Mesendoderm (in vitro differentiated cells): ENCODE results near the gene SAMD5. TPM values are rescaled to one million over a fixed set of nuclear protein-coding genes. Genes with fewer than 3 reads are reported as not detected.

Source experiments
- DNase-seq: peaks from one replicate; pipeline ENCODE4 v3.0.0; 2013
- H2AK5ac ChIP-seq: 2 replicates; pipeline ENCODE4 v1.6.1; 2013; ENCODE audit warnings: low read length, inconsistent platforms
- H2BK120ac ChIP-seq: 2 replicates; pipeline ENCODE4 v1.6.1; 2013; ENCODE audit warnings: low read depth, mild to moderate bottlenecking, low read length, moderate library complexity, mixed read lengths
- H2BK15ac ChIP-seq: replicated peaks from 2 replicates; pipeline ENCODE4 v1.6.1; 2013; ENCODE audit warnings: low read depth, mild to moderate bottlenecking, moderate library complexity
- H2BK5ac ChIP-seq: 2 replicates; pipeline ENCODE4 v1.6.1; 2013; ENCODE audit warnings: low read length, inconsistent platforms
- H3K18ac ChIP-seq: 2 replicates; pipeline ENCODE4 v1.6.1; 2013; ENCODE audit warnings: mild to moderate bottlenecking, low read length, mixed read lengths
- H3K23ac ChIP-seq: one replicate; pipeline ENCODE4 v1.6.1; 2013; ENCODE audit warnings: low read length
- H3K27ac ChIP-seq: 2 replicates; pipeline ENCODE4 v1.5.1; 2013; ENCODE audit warnings: low read depth, mild to moderate bottlenecking, inconsistent platforms, low read length, moderate library complexity
- H3K27me3 ChIP-seq: 2 replicates; pipeline ENCODE4 v1.6.1; 2013; ENCODE audit warnings: low read length, control low read depth, mild to moderate bottlenecking, inconsistent platforms; ENCODE audit not compliant: insufficient read depth, poor library complexity
- H3K36me3 ChIP-seq: 2 replicates; pipeline ENCODE4 v1.6.1; 2013; ENCODE audit warnings: low read length, inconsistent platforms; ENCODE audit not compliant: control insufficient read depth, insufficient read depth
- H3K4ac ChIP-seq: one replicate; pipeline ENCODE4 v1.6.1; 2013; ENCODE audit warnings: low read depth, mild to moderate bottlenecking, low read length, moderate library complexity
- H3K4me1 ChIP-seq: 2 replicates; pipeline ENCODE4 v1.6.1; 2013; ENCODE audit warnings: low read depth, low read length, inconsistent platforms; ENCODE audit not compliant: control insufficient read depth
- H3K4me2 ChIP-seq: 2 replicates; pipeline ENCODE4 v1.6.1; 2013; ENCODE audit warnings: low read length
- H3K4me3 ChIP-seq: 2 replicates; pipeline ENCODE4 v1.5.1; 2013; ENCODE audit warnings: mild to moderate bottlenecking, low read length
- H3K56ac ChIP-seq: one replicate; pipeline ENCODE4 v1.6.1; 2013; ENCODE audit warnings: low read length
- H3K79me1 ChIP-seq: 2 replicates; pipeline ENCODE4 v1.6.1; 2013; ENCODE audit warnings: low read length, inconsistent platforms
- H3K79me2 ChIP-seq: 2 replicates; pipeline ENCODE4 v1.6.1; 2013; ENCODE audit warnings: mild to moderate bottlenecking, low read length; ENCODE audit not compliant: control insufficient read depth, insufficient read depth
- H3K9ac ChIP-seq: 2 replicates; pipeline ENCODE4 v1.6.1; 2013; ENCODE audit warnings: low read length, inconsistent platforms
- H4K5ac ChIP-seq: one replicate; pipeline ENCODE4 v1.6.1; 2013; ENCODE audit warnings: low read length
- H4K8ac ChIP-seq: one replicate; pipeline ENCODE4 v1.6.1; 2013; ENCODE audit warnings: low read depth, mild to moderate bottlenecking, control low read depth, low read length, moderate library complexity
- WGBS: extraction: QIAGEN DNeasy Blood & Tissue Kit; methylation state at CpG from one replicate; pipeline ENCODE4 v1.1.7; 2013; ENCODE audit warnings: low lambda C conversion rate, missing lambda C conversion rate; ENCODE audit not compliant: insufficient coverage; ENCODE audit errors: extremely low coverage; 5-methylcytosine and 5-hydroxymethylcytosine counted together
- polyA plus RNA-seq, 2 experiments: library from polyadenylated mRNA; stranded (reverse); fragments of 200-250 nt; gene quantifications; one replicate each; pipeline ENCODE4 v1.2.3, GENCODE V29; 2013

The SAMD5 gene
- polyA plus RNA-seq (2013, experiment 1 of 2), result 0.13 TPM
- polyA plus RNA-seq (2013, experiment 2 of 2), result 0.11 TPM

DNA sequence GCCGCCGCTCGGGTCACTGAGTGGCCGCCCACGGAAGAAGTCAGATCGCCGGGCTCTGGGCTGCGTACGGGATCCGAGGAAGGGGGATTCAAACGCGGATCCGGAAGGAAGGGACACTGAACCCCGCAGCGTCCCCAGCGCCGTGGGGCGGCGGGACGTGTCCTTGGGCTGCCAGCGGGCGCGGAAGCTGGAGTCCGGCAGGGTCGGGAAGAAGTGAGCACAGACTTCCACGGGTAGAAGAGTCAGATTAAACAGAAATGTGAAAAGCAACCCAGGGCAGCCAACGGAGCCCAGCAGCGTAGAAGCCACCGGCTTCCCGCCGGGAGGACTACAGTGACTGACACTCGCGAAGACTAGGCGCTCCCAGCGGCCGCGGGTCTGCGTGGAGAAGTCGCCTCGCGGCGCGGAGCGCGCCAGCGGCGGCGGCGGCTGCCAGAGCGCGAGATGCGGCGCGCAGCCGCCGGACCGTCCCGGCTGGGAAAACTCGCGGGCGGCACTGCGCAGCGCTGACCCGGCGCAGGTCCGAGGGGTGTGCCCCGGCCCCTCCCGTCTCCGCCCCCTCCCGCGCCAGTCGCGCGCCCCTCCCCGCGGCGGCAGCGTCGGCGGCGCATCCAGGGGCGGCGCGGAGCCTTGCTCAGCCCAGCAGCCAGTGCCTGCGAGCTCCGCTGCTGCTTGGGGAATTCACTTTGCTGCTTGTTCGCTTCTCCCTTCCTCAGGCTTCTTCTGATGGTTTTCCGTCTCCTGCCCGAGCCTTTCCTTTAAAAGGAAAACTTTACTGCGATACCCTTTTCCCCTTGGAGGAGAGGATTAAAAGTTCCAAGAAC, at the start of gene SAMD5:
SAMD5 (plus strand) TSS at position 649 of the 824 bp plus-strand sequence. CDS start 239 bp downstream, outside the sequence.
- H3K27ac ChIP-seq, result no peak within 1 kb of the TSS
- H2BK15ac ChIP-seq, result no peak within 1 kb of the TSS

DNA sequence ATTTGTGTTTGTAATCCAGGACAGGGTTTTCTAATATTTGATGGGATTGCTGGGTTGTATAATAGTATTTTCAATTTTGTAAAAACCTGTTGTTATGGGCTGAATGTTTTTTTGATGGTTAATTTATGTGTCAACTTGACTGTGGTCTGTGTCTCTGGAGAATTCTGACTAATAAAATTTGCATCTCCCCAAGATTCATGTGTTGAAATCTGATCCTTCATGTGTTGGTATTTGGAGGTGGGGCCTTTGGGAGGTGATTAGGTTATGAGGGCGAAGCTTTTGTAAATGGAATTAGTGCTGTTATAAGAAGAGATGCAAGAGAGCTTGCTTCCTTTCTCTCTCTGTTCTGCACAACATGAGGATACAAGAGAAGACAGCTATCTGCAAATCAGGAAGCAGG, 48.7 kb upstream of the SAMD5 start:
- H3K27me3 ChIP-seq, result no peaks in the 10 kb centered on the region
- no peak overlapping the region for H3K18ac ChIP-seq
- no peak overlapping the region for H3K27ac ChIP-seq
- no peaks in the 10 kb centered on the region for H3K79me2 ChIP-seq
- H3K4me1 ChIP-seq, result peaks cover 1% of the 10 kb centered on the region
- no peak overlapping the region for H2AK5ac ChIP-seq
- no peaks in the 10 kb centered on the region for H3K36me3 ChIP-seq
- H3K9ac ChIP-seq, result no peak overlapping the region
- no peak overlapping the region for H2BK15ac ChIP-seq
- no peak overlapping the region for H3K4me2 ChIP-seq
- no peak overlapping the region for H3K56ac ChIP-seq
- H2BK120ac ChIP-seq, result no peak overlapping the region
- H2BK5ac ChIP-seq, result no peak overlapping the region
- no peak overlapping the region for H3K4ac ChIP-seq
- no peak overlapping the region for H4K8ac ChIP-seq
- WGBS, result no CpG with 5 or more reads among the region's 1 CpG
- H3K79me1 ChIP-seq, result no peaks in the 10 kb centered on the region
- H3K23ac ChIP-seq, result no peak overlapping the region
- no peak for DNase-seq
- no peak overlapping the region for H4K5ac ChIP-seq
- no peak overlapping the region for H3K4me3 ChIP-seq

More for the DNA sequence above, at the start of gene SAMD5:
- H3K9ac ChIP-seq, result peak within 1 kb of the TSS; percentile 66
- H3K4me1 ChIP-seq, result peaks cover 3% of the 10 kb centered on the region
- H3K4me3 ChIP-seq, result peak within 1 kb of the TSS; percentile 40
- H4K5ac ChIP-seq, result no peak within 1 kb of the TSS
- peak; percentile 79 for DNase-seq
- H4K8ac ChIP-seq, result no peak within 1 kb of the TSS
- H2AK5ac ChIP-seq, result no peak within 1 kb of the TSS
- peak within 1 kb of the TSS; percentile 89 for H3K4me2 ChIP-seq
- H3K36me3 ChIP-seq, result no peaks in the 10 kb centered on the region
- H3K56ac ChIP-seq, result peak within 1 kb of the TSS; percentile 80
- H3K79me1 ChIP-seq, result no peaks in the 10 kb centered on the region
- peaks cover 31% of the 10 kb centered on the region for H3K27me3 ChIP-seq
- no peak within 1 kb of the TSS for H3K4ac ChIP-seq
- WGBS, result no CpG with 5 or more reads among the region's 90 CpGs
- peak within 1 kb of the TSS; percentile 60 for H3K18ac ChIP-seq
- H2BK120ac ChIP-seq, result no peak within 1 kb of the TSS
- no peak within 1 kb of the TSS for H3K23ac ChIP-seq
- H2BK5ac ChIP-seq, result no peak within 1 kb of the TSS
- H3K79me2 ChIP-seq, result no peaks in the 10 kb centered on the region

DNA sequence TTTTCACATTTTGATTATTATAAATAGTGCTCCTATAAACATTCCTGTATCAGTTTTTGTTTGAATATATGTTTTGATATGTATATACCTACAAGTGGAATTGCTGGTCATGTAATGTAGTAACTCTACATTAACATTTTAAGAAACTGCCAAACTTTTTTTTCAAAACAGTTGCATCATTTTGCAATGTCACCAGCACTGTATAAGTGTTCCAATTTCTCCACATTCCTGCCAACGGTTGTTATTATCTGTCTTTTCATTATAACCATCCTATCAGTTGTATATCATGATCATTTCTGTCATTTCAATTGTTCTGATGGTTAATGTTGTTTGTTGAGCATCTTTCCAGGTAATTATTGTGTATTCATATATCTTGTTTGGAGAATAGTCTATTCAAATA, 44.8 kb upstream of the SAMD5 start:
- no peak overlapping the region for H2AK5ac ChIP-seq
- no peak overlapping the region for H3K4ac ChIP-seq
- no peaks in the 10 kb centered on the region for H3K27me3 ChIP-seq
- H3K4me1 ChIP-seq, result peaks cover 1% of the 10 kb centered on the region
- H3K79me1 ChIP-seq, result no peaks in the 10 kb centered on the region
- H3K4me3 ChIP-seq, result no peak overlapping the region
- H3K4me2 ChIP-seq, result no peak overlapping the region
- H3K36me3 ChIP-seq, result no peaks in the 10 kb centered on the region
- DNase-seq, result no peak
- H3K79me2 ChIP-seq, result no peaks in the 10 kb centered on the region
- no peak overlapping the region for H4K5ac ChIP-seq
- H3K56ac ChIP-seq, result no peak overlapping the region
- no peak overlapping the region for H3K27ac ChIP-seq
- no peak overlapping the region for H3K9ac ChIP-seq
- no peak overlapping the region for H3K23ac ChIP-seq
- no peak overlapping the region for H4K8ac ChIP-seq
- H2BK15ac ChIP-seq, result no peak overlapping the region
- no peak overlapping the region for H3K18ac ChIP-seq
- no peak overlapping the region for H2BK5ac ChIP-seq
- no CpG with 5 or more reads among the region's 1 CpG for WGBS
- no peak overlapping the region for H2BK120ac ChIP-seq

DNA sequence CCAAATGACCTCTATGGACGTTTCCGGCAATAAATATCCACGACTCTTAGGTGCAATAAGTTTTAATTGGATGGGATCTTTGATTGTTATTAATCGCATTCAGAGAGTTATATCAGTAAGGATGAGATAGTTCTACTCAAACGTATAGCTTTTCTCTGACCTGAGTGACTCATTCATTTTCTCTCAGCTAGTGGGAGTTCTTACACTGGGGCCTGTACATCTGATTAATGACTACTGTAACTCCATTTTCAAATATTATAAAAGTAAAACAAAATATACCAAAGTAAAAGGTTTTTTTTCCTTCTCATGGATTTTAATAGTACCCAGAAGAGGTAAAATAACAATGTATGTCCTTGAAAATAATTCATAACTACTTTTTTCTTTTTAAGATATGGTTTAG, 41.1 kb upstream of the SAMD5 start:
- no peak overlapping the region for H3K56ac ChIP-seq
- no peak overlapping the region for H3K4me3 ChIP-seq
- no peak overlapping the region for H3K23ac ChIP-seq
- no peak for DNase-seq
- H3K18ac ChIP-seq, result no peak overlapping the region
- no peak overlapping the region for H4K5ac ChIP-seq
- no peak overlapping the region for H2BK5ac ChIP-seq
- H2BK120ac ChIP-seq, result no peak overlapping the region
- H3K9ac ChIP-seq, result no peak overlapping the region
- H4K8ac ChIP-seq, result no peak overlapping the region
- WGBS, result no CpG with 5 or more reads among the region's 5 CpGs
- no peak overlapping the region for H2BK15ac ChIP-seq
- no peaks in the 10 kb centered on the region for H3K79me2 ChIP-seq
- no peak overlapping the region for H3K27ac ChIP-seq
- no peaks in the 10 kb centered on the region for H3K4me1 ChIP-seq
- no peak overlapping the region for H3K4ac ChIP-seq
- H2AK5ac ChIP-seq, result no peak overlapping the region
- no peaks in the 10 kb centered on the region for H3K36me3 ChIP-seq
- H3K27me3 ChIP-seq, result no peaks in the 10 kb centered on the region
- no peak overlapping the region for H3K4me2 ChIP-seq
- H3K79me1 ChIP-seq, result no peaks in the 10 kb centered on the region

DNA sequence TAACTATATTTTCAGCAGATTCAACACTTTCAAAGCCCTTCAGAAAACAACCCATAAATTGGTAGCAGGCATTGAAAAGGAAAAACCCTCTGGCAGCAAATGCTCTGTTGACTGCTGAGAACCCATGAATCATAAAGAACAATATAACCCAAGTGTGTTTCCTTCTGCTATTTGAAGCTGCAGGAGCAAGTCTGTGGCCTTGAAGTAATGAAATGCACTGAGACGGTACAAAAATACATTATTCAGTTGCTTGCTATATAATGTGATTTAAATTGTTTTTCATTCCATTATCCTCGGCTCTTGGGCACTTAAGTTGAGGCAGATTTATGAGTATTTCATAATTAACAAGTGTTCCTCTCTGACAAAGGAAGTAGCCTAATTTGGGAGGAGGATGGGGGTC, 40.6 kb upstream of the SAMD5 start:
- no peak overlapping the region for H2AK5ac ChIP-seq
- no peak overlapping the region for H3K4ac ChIP-seq
- no peak overlapping the region for H3K27ac ChIP-seq
- no peaks in the 10 kb centered on the region for H3K4me1 ChIP-seq
- no peaks in the 10 kb centered on the region for H3K36me3 ChIP-seq
- H2BK15ac ChIP-seq, result no peak overlapping the region
- no peak overlapping the region for H2BK120ac ChIP-seq
- H3K56ac ChIP-seq, result no peak overlapping the region
- no peak overlapping the region for H3K23ac ChIP-seq
- H3K4me2 ChIP-seq, result no peak overlapping the region
- H3K9ac ChIP-seq, result no peak overlapping the region
- H3K4me3 ChIP-seq, result no peak overlapping the region
- H3K79me2 ChIP-seq, result no peaks in the 10 kb centered on the region
- no peaks in the 10 kb centered on the region for H3K79me1 ChIP-seq
- no CpG with 5 or more reads among the region's 2 CpGs for WGBS
- no peak overlapping the region for H2BK5ac ChIP-seq
- H4K5ac ChIP-seq, result no peak overlapping the region
- no peak overlapping the region for H3K18ac ChIP-seq
- DNase-seq, result no peak
- H4K8ac ChIP-seq, result no peak overlapping the region
- no peaks in the 10 kb centered on the region for H3K27me3 ChIP-seq
